Panc1 (cell line): ENCODE results near the gene ANO4. TPM values are rescaled to one million over a fixed set of nuclear protein-coding genes. Genes with fewer than 3 reads are reported as not detected.

Source experiments
- ATAC-seq: fragments of 200-7000 bp; cut with Tn5 transposase; 2 replicates; pipeline ENCODE4 v1.9.1; 2020; ENCODE audit warnings: mild to moderate bottlenecking, moderate library complexity
- BruUV-seq: library from RNA; stranded (reverse); fragments of 400-500 nt; replicated peaks from 2 replicates; lab custom pipeline; 2021; lab: Mats Ljungman, UMichigan
- CTCF ChIA-PET: fragments of 300-600 bp; sonication (Branson Sonifier 250); formaldehyde crosslinking; loops from one replicate; lab custom pipeline; 2022; ENCODE audit warnings: antibody characterized with exemption; lab: Charles Lee
- POLR2A ChIA-PET: fragments of 300-600 bp; sonication (Branson Sonifier 250); formaldehyde crosslinking; loops from one replicate; lab custom pipeline; 2022; ENCODE audit warnings: antibody characterized with exemption; lab: Charles Lee
- DNase-seq: peaks from one replicate; pipeline ENCODE4 v3.0.0-alpha.2; 2010; ENCODE audit warnings: low read depth, low spot score
- H3K27ac ChIP-seq: 2 replicates; pipeline ENCODE4 v1.5.1; 2011; ENCODE audit warnings: mild to moderate bottlenecking, low read length, inconsistent platforms
- H3K27me3 ChIP-seq: fragments of 200-500 bp; sonication (Bioruptor generic); 2 replicates; pipeline ENCODE4 v1.6.0; 2014; ENCODE audit warnings: low read length, inconsistent platforms; ENCODE audit not compliant: control insufficient read depth, insufficient read depth
- H3K36me3 ChIP-seq: fragments of 200-500 bp; sonication (Bioruptor generic); 2 replicates; pipeline ENCODE4 v1.5.1; 2014; ENCODE audit warnings: inconsistent platforms, mild to moderate bottlenecking, low read length, moderate library complexity; ENCODE audit not compliant: control insufficient read depth, insufficient read depth
- H3K4me1 ChIP-seq: 2 replicates; pipeline ENCODE4 v1.5.1; 2011; ENCODE audit warnings: inconsistent platforms, mild to moderate bottlenecking, low read length, moderate library complexity; ENCODE audit not compliant: control insufficient read depth, insufficient read depth
- H3K4me3 ChIP-seq, 2 experiments: 2 replicates each; pipeline ENCODE4 v1.5.1; 2011 to 2012; ENCODE audit warnings: low read depth in 2 of 2, low read length in 2 of 2, mild to moderate bottlenecking in 2 of 2, inconsistent platforms in 1 of 2, moderate library complexity in 1 of 2
- H3K9me3 ChIP-seq: fragments of 200-500 bp; sonication (Bioruptor generic); 2 replicates; pipeline ENCODE4 v1.5.1; 2014; ENCODE audit warnings: low read depth, mild to moderate bottlenecking, inconsistent platforms, low read length, moderate library complexity; ENCODE audit not compliant: control insufficient read depth, insufficient read depth
- CTCF ChIP-seq: fragments of 450-650 bp; IDR thresholded peaks from 2 replicates; pipeline ENCODE4 v1.5.1; 2017; ENCODE audit warnings: mild to moderate bottlenecking
- POLR2AphosphoS5 ChIP-seq: IDR thresholded peaks from 2 replicates; pipeline ENCODE4 v1.6.1; 2012; ENCODE audit warnings: mild to moderate bottlenecking, low read depth, low read length, moderate library complexity
- SIN3A ChIP-seq: IDR thresholded peaks from 2 replicates; pipeline ENCODE4 v1.6.1; 2012; ENCODE audit warnings: low read depth, mild to moderate bottlenecking, low read length, moderate library complexity, borderline replicate concordance; ENCODE audit not compliant: insufficient read depth
- TCF7L2 ChIP-seq: IDR thresholded peaks from 2 replicates; pipeline ENCODE4 v1.6.1; 2011; ENCODE audit warnings: mild to moderate bottlenecking, low read depth, low read length, inconsistent platforms
- in situ Hi-C: cut with HindIII; loops from 2 replicates; pipeline ENCODE4 v1.10.0; 2016; ENCODE audit warnings: low sequenced_read_pairs, low pct_unique_long_range_greater_than_20kb
- intact Hi-C: fragments of 100-400 bp; cut with micrococcal nuclease; formaldehyde crosslinking; loops from one replicate; pipeline ENCODE4 v1.10.0; 2022; ENCODE audit not compliant: unreplicated experiment
- total RNA-seq: library from RNA; stranded (reverse); gene quantifications from one replicate; pipeline ENCODE4 v1.2.1, GENCODE V29; 2021; ENCODE audit not compliant: unreplicated experiment
- TF ChIP-seq, protein P1 (sequence below), 2 experiments: IDR thresholded peaks; 2 replicates each; pipeline ENCODE4 v1.6.1; 2011 to 2012; ENCODE audit warnings: low read depth in 2 of 2, control low read depth in 1 of 2, low read length in 1 of 2, mild to moderate bottlenecking in 1 of 2, moderate library complexity in 1 of 2; ENCODE audit not compliant: insufficient read depth in 1 of 2

ANO4 gene
- total RNA-seq, 1 experiment from 2014 or later = not detected

DNA sequence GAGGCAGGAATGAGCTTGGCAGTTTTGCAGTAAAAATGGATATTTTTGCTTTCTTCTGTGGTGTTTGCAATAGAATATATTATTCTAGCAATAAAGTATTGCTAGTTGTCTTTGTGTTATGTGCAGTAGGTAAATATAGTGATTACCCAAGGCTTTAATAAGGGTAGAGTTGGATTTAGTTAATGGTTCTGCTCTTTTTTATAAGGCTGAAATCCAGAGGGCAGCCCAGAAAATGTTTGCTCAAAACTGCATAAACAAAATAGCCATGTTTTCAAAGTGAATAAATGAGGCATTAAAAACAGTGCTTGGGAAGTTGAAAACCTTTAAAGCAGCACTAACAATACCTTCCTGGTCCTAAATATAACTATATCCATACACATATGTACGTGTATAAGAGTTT lies 253.1 kb downstream of the ANO4 start:
- in situ Hi-C loops = no loop called here
- no peak for TF ChIP-seq SIN3A
- no peak for TF ChIP-seq TCF7L2
- TF ChIP-seq POLR2AphosphoS5 = no peak
- no peaks in the 10 kb centered on the region for H3K36me3 ChIP-seq
- H3K27ac ChIP-seq = no peak overlapping the region
- CTCF ChIA-PET = no interaction called here
- DNase-seq (no peak), ATAC-seq (no peak)
- H3K9me3 ChIP-seq = no peaks in the 10 kb centered on the region
- POLR2A ChIA-PET = no interaction called here
- H3K4me3 ChIP-seq = no peak overlapping the region
- no peaks in the 10 kb centered on the region for H3K4me1 ChIP-seq
- no TSS peak for BruUV-seq
- intact Hi-C loops = no loop called here
- no peaks in the 10 kb centered on the region for H3K27me3 ChIP-seq

- DNase-seq (no peak), ATAC-seq (no peak)
- CTCF ChIA-PET = no interaction called here
- intact Hi-C loops = no loop called here
- no peak overlapping the region for H3K4me3 ChIP-seq
- H3K36me3 ChIP-seq = no peaks in the 10 kb centered on the region
- no TSS peak for BruUV-seq
- no peaks in the 10 kb centered on the region for H3K27me3 ChIP-seq
- no peak overlapping the region for H3K27ac ChIP-seq
- H3K4me1 ChIP-seq = no peaks in the 10 kb centered on the region
- TF ChIP-seq SIN3A (no peak), POLR2AphosphoS5 (no peak), TCF7L2 (no peak), CTCF (no peak)
- TF ChIP-seq, protein P1, sequence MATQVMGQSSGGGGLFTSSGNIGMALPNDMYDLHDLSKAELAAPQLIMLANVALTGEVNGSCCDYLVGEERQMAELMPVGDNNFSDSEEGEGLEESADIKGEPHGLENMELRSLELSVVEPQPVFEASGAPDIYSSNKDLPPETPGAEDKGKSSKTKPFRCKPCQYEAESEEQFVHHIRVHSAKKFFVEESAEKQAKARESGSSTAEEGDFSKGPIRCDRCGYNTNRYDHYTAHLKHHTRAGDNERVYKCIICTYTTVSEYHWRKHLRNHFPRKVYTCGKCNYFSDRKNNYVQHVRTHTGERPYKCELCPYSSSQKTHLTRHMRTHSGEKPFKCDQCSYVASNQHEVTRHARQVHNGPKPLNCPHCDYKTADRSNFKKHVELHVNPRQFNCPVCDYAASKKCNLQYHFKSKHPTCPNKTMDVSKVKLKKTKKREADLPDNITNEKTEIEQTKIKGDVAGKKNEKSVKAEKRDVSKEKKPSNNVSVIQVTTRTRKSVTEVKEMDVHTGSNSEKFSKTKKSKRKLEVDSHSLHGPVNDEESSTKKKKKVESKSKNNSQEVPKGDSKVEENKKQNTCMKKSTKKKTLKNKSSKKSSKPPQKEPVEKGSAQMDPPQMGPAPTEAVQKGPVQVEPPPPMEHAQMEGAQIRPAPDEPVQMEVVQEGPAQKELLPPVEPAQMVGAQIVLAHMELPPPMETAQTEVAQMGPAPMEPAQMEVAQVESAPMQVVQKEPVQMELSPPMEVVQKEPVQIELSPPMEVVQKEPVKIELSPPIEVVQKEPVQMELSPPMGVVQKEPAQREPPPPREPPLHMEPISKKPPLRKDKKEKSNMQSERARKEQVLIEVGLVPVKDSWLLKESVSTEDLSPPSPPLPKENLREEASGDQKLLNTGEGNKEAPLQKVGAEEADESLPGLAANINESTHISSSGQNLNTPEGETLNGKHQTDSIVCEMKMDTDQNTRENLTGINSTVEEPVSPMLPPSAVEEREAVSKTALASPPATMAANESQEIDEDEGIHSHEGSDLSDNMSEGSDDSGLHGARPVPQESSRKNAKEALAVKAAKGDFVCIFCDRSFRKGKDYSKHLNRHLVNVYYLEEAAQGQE (IDR thresholded peaks at IDR 0.05; ENCODE audit: insufficient read depth in 1 of 2, low read depth in 2 of 2, low read length in 1 of 2) = no peak
- no peaks in the 10 kb centered on the region for H3K9me3 ChIP-seq
- POLR2A ChIA-PET = no interaction called here
- in situ Hi-C loops = no loop called here
Observed at GRCh38 chr12:101050631-101051030, 256.1 kb downstream of the ANO4 start.

DNA sequence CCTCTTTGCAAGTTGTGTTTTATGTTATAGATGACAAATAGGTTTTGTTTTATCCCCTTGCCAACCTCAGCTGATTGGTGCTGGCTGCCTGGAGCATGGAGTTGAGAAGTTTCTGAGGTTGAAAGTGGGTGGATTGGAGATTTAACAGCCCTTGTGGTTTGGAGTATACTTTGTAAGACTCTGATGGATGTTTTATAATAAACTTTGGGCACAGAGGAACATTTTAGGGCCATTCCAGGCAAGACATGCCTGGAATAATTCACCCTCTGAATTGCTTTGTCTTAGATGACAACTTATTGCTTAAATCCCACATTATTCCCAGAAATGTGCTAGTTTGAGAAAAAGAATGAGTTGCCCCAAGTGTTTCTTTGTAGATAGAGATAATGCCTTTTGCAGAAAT lies 256.6 kb downstream of the ANO4 start:
- ChIA-PET POLR2A (no interaction called here), CTCF (interaction anchor here (0.6 kb wide), 1 partner anchor 404 kb away, joined by 3 read pairs; no protein-coding TSS in a partner anchor)
- H3K27ac ChIP-seq = no peak overlapping the region
- no peaks in the 10 kb centered on the region for H3K27me3 ChIP-seq
- H3K4me1 ChIP-seq = no peaks in the 10 kb centered on the region
- DNase-seq (no peak), ATAC-seq (no peak)
- in situ Hi-C loops = no loop called here
- H3K9me3 ChIP-seq = no peaks in the 10 kb centered on the region
- TF ChIP-seq CTCF = no peak
- no peak for TF ChIP-seq POLR2AphosphoS5
- no peak for TF ChIP-seq TCF7L2
- TF ChIP-seq, protein P1 (IDR thresholded peaks at IDR 0.05; ENCODE audit: insufficient read depth in 1 of 2, low read depth in 2 of 2, low read length in 1 of 2) = no peak
- TF ChIP-seq SIN3A = no peak
- H3K4me3 ChIP-seq = no peak overlapping the region
- intact Hi-C loops = no loop called here
- no peaks in the 10 kb centered on the region for H3K36me3 ChIP-seq
- no TSS peak for BruUV-seq
